Suprapubic skin (tissue), 4 donors: ENCODE data around the gene CELA2A. TPM values are rescaled to one million over a fixed set of nuclear protein-coding genes. Genes with fewer than 3 reads are reported as not detected.
"Not testable (repeated sequence)": the region's sequence is repeated elsewhere in the genome, so short reads cannot be mapped to it uniquely, and the experiment has no call there.

Experiments
- DNase-seq, 2 donors: peaks; one replicate each; pipeline ENCODE4 v3.0.0-alpha.2; 2019; ENCODE audit warnings: low spot score in 2 of 2
- H3K27ac ChIP-seq: fragments of 200-600 bp; sonication (generic); one replicate; pipeline ENCODE4 v1.5.1; 2019
- H3K27me3 ChIP-seq: fragments of 200-600 bp; sonication (generic); one replicate; pipeline ENCODE4 v1.5.1; 2019
- H3K36me3 ChIP-seq: fragments of 200-600 bp; sonication (generic); one replicate; pipeline ENCODE4 v1.5.1; 2019
- H3K4me1 ChIP-seq: fragments of 200-600 bp; sonication (generic); one replicate; pipeline ENCODE4 v1.5.1; 2019
- H3K4me3 ChIP-seq: fragments of 200-600 bp; sonication (generic); one replicate; pipeline ENCODE4 v1.5.1; 2019; ENCODE audit warnings: mild to moderate bottlenecking
- H3K9me3 ChIP-seq: fragments of 200-600 bp; sonication (generic); one replicate; pipeline ENCODE4 v1.5.1; 2019
- CTCF ChIP-seq, 2 donors: fragments of 200-600 bp in 1 of 2; fragments of 450-650 bp in 1 of 2; sonication (generic) in 1 of 2; IDR thresholded peaks; one replicate each; pipeline ENCODE4 v1.5.1; 2016 to 2019; ENCODE audit warnings: antibody characterized with exemption in 2 of 2, mild to moderate bottlenecking in 1 of 2, moderate library complexity in 1 of 2
- EP300 ChIP-seq: sonication (generic); formaldehyde crosslinking; IDR thresholded peaks from one replicate; pipeline ENCODE4 v1.6.1; 2017; ENCODE audit warnings: antibody characterized with exemption
- POLR2A ChIP-seq, 2 donors: fragments of 450-650 bp; IDR thresholded peaks; one replicate each; pipeline ENCODE4 v1.6.1; 2017; ENCODE audit warnings: antibody characterized with exemption in 2 of 2, mild to moderate bottlenecking in 2 of 2, moderate library complexity in 2 of 2
- POLR2AphosphoS5 ChIP-seq, 3 donors: sonication (generic); formaldehyde crosslinking; IDR thresholded peaks; one replicate each; pipeline ENCODE4 v1.6.1; 2017; ENCODE audit warnings: antibody characterized with exemption in 3 of 3
- WGBS: methylation state at CpG from one replicate; pipeline ENCODE4 v1.1.5; 2018; 5-methylcytosine and 5-hydroxymethylcytosine counted together
- total RNA-seq, 4 donors: library from RNA; depleted of rRNA; stranded (reverse); fragments of >200 nt; gene quantifications; one replicate each; pipeline ENCODE4 v1.1.0, GENCODE V29; 2016

Gene CELA2A
- total RNA-seq, 4 donors from 2014 or later = not detected

DNA sequence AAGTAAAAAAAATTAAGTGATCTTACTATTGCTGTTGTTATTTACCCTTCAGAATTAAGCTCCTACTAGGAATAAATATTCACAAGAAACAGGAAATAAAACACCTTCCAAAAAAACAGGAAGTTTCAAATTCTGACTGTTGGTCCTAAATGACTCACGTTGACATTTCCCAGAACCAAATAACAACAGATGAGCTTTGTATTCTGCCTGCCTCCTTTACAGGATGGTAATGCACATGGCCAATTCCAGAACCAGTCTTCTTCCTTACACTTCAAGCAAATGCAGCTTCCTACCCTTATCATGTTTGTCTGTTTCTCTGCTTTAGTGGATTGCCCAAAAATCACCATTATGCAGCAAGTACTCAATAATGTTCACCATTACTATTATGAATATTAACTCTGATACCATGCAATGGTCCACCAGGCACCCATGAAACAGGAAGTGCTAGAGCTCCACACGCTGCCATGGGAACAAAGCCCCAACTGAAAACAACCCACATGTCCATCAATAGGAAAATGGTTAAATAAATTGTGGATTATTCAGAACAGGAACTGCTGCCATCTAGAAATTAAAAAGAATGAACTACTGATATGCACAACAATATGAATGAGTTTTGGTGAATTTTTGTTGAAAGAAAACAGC is 58.6 kb downstream of the CELA2A start:
- Histone ChIP-seq H3K27me3 (no peaks in the 10 kb centered on the region), H3K4me3 (no peak overlapping the region), H3K36me3 (peaks cover 14% of the 10 kb centered on the region), H3K9me3 (no peaks in the 10 kb centered on the region), H3K4me1 (no peaks in the 10 kb centered on the region), H3K27ac (no peak overlapping the region)
- 73% methylated on average over 2 of the region's 2 CpGs for WGBS
- TF ChIP-seq POLR2A (IDR thresholded peaks at IDR 0.05) (no peak), CTCF (IDR thresholded peaks at IDR 0.05) (no peak), POLR2AphosphoS5 (IDR thresholded peaks at IDR 0.05) (no peak), EP300 (no peak)
- DNase-seq = peak in 1 of 2 donors; percentile 4

DNA sequence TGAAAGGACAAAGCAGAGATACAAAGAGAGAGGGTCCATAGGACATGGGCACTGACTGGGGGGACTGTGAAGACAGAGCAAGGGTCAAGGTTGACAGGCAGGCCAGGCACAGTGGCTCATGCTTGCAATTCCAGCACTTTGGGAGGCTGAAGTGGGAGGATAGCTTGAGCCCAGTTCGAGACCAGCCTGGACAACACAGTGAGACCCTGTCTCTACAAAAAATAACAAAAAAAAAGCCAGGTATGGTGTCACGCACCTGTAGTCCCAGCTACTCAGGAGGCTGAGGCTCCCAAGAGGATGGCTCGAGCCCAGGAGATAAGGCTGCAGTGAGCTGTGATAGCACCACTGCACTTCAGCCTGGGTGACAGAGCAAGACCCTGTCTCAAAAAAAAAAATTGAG is 63.1 kb downstream of the CELA2A start:
- DNase-seq = peak in 1 of 2 donors; percentile 19
- WGBS = 94% methylated on average over 3 of the region's 3 CpGs
- H3K27me3 ChIP-seq = no peaks in the 10 kb centered on the region
- H3K36me3 ChIP-seq = peaks cover 9% of the 10 kb centered on the region
- no peaks in the 10 kb centered on the region for H3K9me3 ChIP-seq
- H3K27ac ChIP-seq = no peak overlapping the region
- TF ChIP-seq POLR2AphosphoS5 (IDR thresholded peaks at IDR 0.05) (no peak), EP300 (no peak)
- no peak overlapping the region for H3K4me3 ChIP-seq
- peaks cover 8% of the 10 kb centered on the region for H3K4me1 ChIP-seq

GRCh38 chr1:15521206-15521906 is 64.8 kb downstream of the CELA2A start:
- not testable (repeated sequence) for H3K9me3 ChIP-seq, H3K4me3 ChIP-seq, H3K27me3 ChIP-seq, H3K36me3 ChIP-seq, H3K27ac ChIP-seq
- DNase-seq = peak in 1 of 2 donors; percentile 63
- 85% methylated on average over 17 of the region's 17 CpGs for WGBS
- peaks cover 19% of the 10 kb centered on the region for H3K4me1 ChIP-seq

Other genes with a start within 250 kb of the CELA2A start
- 1 to 10 TPM in 1 of 4 donors, not detected in 3; 1.6 TPM for gene FHAD1, start 209.5 kb upstream of the CELA2A start, total RNA-seq
- 10 to 100 TPM; 43.5 to 54.4 (median 49.9) TPM for gene EFHD2, start 46.8 kb upstream of the CELA2A start, total RNA-seq
- 1 to 10 TPM in 2 of 4 donors, not detected in 2; 1.5 to 2.3 TPM for gene CTRC, start 18.3 kb upstream of the CELA2A start, total RNA-seq
- gene CELA2B, start 19.4 kb downstream of the CELA2A start, total RNA-seq = not detected
- gene CASP9, start 67.5 kb downstream of the CELA2A start, total RNA-seq = 10 to 100 TPM in 2 of 4 donors, 1 to 10 TPM in 2; 7.0 to 12.6 (median 9.7) TPM
- 10 to 100 TPM; 17.2 to 24.8 (median 19.7) TPM for gene DNAJC16, start 70.1 kb downstream of the CELA2A start, total RNA-seq
- under 1 TPM in 1 of 4 donors, not detected in 3; 0.72 TPM for gene AGMAT, start 128.3 kb downstream of the CELA2A start, total RNA-seq
- 10 to 100 TPM; 33.2 to 90.0 (median 39.9) TPM for gene DDI2, start 160.7 kb downstream of the CELA2A start, total RNA-seq
- gene PLEKHM2, start 227.6 kb downstream of the CELA2A start, total RNA-seq = 10 to 100 TPM; 51.3 to 61.6 (median 55.2) TPM